ENCODE data around the gene CHEK1.
"Not testable (repeated sequence)": the region's sequence is repeated elsewhere in the genome, so short reads cannot be mapped to it uniquely, and the experiment has no call there.

Gene CHEK1

GRCh38 chr11:125701018-125701610 lies 76.2 kb downstream of the CHEK1 start:
- no peak for DNase-seq (ENCODE audit: low read depth in 2 of 2)

GRCh38 chr11:125701858-125702621 lies 77.1 kb downstream of the CHEK1 start:
- no peak for DNase-seq (ENCODE audit: low read depth in 2 of 2)

DNA sequence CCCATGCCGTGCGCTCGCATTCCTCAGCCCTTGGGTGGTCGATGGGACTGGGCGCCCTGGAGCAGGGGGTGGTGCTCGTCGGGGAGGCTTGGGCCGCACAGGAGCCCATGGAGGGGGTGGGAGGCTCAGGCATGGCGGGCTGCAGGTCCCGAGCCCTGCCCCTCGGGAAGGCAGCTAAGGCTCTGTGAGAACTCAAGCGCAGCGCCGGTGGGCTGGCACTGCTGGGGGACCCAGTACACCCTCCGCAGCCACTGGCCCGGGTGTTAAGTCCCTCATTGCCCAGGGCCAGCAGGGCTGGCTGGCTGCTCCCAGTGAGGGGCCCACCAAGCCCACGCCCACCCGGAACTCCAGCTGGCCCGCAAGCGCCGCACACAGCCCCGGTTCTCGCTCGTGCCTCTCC lies 79.7 kb downstream of the CHEK1 start:
- not testable (repeated sequence) for DNase-seq (ENCODE audit: low read depth in 2 of 2)

DNA sequence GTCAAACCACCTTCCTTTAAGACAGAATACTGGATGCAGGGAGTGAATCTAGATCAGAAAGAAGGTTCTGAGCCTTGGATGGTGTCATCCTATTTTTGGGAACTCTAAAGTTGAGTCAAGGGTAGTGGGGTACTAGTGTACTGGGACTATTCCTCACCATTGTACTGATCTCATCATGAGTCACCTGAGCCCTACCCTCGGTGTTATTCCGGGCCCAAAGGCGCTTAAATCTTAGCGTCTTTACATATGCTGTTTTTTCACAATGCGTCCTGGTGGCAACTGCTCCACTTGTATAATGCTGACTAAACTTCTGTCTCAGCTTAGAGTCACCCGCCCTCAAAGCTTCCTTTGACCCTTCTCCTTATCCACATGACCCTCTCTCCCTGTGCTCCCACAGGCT lies 95.8 kb downstream of the CHEK1 start:
- DNase-seq (ENCODE audit: low read depth in 2 of 2) = no peak

DNA sequence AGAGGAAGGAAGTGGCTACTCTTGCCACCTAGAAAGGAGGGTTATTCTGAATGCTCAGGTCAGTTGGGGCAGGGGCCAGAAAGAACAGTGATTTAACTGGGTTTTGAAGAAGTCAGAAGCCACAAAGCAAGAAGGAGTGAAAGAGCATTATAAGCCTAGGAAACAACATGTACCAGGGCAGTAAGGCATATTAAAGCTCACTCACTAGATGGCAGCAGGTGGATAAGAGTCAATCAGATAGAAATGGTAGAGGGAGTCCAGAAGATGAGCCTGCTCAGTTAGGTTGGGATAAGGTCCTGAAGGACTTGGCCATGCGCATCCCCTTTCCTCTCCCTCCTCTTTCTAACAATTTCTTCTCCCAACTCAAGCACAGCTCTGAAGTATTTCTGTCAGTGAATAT lies 99.2 kb downstream of the CHEK1 start:
- no peak for DNase-seq (ENCODE audit: low read depth in 2 of 2)
